Stimulated activated naive CD4-positive, alpha-beta T cell (primary cell): Measurements from ENCODE around the gene HPS4.
"Not testable (repeated sequence)": the region's sequence is repeated elsewhere in the genome, so short reads cannot be mapped to it uniquely, and the experiment has no call there.

Source experiments
- DNase-seq, 6 experiments: peaks; one replicate each; lab custom pipeline; 2025; lab: John Stamatoyannopoulos, UW

The HPS4 gene

DNA sequence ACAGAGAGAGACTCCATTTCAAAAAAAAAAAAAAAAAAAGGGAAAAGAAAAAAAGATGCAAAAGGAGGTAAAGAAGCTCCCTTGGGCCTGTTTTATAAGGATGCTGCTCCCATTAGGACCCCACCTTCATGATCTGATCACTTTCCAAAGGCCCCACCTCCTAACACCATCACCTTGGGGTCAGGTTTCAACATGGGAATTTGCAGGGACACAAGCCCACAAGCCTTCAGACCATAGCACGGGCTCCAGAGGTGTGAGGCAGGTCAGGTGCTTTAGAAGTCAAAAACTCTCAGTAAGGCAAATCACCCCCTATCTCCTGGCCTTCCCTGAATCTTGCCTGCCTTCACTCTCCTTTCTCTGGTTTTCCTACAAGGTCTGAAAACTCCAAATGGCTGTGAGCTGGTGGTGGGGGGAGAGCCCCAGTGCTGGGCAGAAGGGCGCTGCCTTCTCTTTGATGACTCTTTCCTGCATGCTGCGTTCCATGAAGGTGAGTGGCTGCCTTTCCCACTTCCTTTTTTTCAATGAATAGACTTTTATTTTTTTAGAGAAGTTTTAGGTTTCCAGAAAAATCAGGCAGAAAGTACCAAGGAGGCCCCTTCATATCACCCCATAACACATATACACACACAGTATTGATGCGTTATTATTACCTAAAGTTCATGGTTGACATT is 41.4 kb downstream of the HPS4 start:
- DNase-seq: no peak

DNA sequence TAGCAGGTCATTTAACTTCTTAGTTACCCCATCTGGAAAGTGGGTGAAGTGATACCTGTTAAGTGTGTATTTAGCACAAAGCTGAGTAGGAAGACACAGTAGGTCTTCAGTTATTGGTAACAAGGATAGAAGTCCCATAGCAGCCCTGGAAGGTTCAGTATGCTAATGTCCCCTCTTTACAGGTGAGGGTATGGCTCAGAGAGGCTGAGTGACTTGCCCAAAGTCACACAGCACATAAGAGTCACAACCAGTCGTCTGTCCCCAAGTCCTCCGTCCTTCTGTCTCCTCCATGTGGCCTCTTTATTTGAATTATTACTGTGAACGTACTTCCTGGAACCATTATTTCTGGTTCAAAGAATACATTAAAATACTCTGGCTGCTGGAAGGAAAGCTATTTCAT is 44.0 kb downstream of the HPS4 start:
- no peak for DNase-seq

DNA sequence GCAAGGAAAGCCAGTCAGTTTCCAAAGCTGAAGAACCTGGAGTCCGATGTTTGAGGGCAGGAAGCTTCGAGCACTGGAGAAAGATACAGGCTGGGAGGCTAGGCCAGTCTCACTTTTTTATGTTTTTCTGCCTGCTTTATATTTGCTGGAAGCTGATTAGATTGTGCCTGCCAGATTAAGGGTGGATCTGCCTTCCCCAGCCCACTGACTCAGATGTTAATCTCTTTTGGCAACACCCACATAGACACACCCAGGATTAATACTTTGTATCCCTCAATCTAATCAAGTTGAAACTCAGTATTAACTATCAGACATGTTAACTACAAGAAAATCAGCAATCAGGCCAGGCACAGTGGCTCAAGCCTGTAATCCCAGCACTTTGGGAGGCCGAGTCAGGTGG is 44.8 kb downstream of the HPS4 start:
- DNase-seq: not testable (repeated sequence)

DNA sequence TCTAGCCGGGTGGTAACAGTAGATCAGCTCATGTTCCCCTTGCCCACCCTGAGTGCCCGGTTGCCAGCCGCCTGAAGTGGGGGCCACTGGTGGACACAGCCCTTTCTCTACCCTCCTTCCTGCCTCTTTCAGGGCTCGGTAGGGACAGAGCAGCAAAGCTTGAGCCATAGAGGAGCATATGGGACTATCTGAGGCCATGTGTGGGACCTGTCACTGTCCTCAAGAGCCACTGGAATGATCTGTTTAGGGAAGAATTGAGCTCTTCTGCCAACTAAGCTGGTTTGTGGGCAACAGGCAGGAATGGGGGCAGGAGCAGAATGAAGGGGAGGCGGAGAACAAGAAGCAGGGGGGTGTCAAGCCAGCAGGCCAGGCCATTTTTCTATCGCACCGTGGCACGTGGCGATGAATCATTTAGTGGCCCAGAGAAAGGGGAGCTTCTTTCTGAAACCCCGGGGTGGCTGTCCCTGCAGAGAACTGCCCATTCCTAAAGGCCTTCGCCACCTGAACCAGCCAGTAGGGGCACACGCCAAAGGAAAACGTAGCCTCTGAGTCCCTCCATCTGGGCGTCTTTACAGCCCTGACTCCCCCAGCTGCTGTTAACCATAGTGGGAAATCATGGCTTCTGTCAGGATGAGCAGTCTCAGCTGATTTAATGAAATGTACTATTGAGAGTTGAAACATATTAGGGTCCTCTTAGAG is 45.7 kb downstream of the HPS4 start:
- DNase-seq: no peak

DNA sequence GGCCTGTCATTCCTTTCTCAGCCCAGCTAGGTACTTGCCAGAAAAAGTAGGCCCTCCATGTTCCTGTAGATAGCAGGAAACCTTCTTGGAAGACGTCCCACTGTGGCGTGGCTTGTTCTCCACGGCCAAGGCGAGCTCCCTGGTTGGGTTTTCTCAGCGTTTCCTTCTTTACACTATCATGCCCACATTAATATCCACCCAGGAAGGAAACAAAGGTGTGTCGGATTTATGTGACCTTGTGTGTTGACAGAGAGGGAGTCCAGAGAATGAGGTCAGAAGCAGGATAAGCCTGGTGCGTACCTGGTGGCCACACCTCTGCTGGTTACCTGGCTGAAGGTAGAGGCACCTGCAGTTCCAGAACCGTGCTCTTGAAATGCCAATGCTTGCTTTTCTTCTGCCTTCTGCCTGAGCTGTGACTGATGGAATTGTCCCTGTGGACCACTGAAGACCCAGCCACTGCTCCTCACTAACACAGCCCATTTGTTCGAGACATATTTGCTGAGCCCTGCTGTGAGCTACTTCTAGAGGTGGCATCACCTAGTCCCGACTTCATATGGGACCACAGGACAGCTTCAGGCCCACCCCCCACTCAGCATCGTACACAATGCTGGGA is 46.6 kb downstream of the HPS4 start:
- no peak for DNase-seq

DNA sequence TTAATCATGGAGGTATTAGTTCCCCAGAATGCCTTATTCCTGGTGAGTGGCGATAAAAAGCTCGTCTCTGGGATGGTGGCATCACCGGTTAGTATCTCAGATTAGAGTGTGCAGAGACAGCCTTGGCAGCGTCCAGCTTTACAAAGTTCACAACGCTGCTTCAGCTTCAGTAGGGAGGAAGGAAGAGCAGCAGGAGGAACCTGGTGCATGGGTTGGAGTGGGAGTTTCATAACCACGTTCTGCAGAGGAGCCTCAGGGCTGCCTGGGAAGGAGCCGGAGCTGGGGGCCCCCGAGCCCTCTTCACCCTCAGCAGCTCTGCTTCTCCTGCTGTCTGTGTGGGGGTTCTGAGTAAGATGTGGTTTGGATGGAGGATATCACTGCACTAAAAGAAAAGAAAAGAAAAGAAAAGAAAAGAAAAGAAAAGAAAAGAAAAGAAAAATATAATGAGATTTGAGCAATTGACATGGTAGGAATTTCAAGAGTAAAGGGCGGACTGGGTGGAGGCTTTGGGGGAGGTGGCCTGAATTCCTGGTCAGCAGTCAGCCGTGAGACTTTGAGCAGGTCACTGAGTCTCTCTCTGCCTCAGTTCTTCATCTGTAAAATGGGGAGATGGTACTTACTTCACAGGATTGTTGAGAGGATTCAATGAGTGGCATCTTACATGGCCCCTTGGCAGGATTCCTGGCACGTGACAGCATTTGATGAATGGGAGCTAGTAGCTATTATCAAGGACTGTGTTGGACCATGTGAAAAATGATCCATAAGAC is 48.1 kb downstream of the HPS4 start:
- no peak for DNase-seq

DNA sequence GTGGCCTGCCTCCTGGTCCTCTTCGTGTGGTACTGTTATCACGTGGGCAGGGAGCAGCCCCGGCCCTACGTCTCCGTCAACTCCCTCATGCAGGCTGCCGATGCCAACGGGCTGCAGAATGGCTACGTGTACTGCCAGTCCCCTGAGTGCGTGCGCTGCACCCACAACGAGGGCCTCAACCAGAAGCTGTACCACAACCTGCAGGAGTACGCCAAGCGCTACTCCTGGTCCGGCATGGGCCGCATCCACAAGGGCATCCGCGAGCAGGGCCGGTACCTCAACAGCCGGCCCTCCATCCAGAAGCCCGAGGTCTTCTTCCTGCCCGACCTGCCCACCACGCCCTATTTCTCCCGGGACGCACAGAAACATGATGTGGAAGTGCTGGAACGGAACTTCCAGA is 49.8 kb downstream of the HPS4 start:
- no peak for DNase-seq

DNA sequence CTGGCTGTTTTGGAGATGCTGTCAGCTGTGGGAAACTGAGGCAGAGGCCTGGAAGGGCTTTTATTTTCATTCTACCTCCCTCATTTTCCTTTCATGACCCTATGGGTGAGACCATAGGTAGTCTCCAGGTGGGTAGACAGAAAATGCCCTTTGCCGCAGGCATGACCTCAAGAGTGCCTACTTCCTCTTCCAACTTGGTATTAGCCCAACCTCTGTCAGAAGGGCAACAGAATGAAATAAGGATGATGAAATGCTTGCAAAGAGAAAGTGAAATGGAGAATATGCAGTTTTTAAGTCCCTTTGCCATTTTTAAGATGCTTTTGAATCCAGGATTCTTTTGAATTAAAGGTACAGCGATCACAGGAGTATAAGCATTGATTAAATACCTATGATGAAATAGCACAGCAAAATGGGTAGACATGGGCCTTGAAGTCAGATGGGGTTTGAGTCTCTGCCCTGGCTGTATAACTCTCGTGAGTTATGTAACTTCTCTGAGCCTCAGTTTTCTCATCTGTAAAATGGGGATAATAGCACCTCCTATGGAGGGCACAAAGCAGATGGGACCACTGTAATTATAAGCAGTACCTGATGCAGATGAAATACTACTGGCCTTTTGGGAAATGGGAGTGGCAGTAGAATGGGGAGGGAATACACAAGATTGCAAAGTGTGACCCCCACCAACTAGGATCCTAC is 50.8 kb downstream of the HPS4 start:
- DNase-seq: no peak

DNA sequence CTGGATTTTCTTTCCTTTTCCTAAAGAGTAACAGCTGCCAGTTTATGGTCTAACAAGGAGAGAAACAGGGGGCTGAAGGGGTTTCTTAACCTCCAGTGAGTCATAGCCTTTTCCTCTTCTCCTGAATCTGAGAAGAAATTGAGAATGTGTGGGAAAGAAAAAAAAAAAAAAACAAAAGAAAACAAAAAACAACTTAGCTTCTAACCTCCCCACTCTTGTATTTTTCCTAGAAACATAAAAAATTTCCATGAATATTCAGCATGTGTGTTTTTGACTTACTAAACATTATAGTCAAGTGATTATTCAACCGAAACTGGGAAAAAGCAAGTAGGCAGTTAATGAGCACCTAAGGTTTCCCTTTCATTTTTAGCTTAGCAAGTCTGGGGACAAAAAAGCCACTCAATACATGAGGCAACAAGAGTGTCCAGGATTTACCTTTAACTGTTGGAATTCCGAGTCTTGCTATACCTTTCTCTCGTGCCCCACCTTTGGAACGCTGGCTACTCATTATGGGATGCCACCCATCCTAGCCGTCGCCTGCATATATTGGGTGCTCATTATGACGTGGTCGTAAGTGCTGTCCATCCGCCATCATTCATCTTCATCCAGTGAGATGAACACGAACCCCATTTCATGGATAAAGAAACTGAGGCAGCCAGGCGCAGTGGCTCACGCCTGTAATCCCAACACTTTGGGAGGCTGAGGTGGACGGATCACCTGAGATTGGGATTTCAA is 52.2 kb downstream of the HPS4 start:
- DNase-seq: no peak

DNA sequence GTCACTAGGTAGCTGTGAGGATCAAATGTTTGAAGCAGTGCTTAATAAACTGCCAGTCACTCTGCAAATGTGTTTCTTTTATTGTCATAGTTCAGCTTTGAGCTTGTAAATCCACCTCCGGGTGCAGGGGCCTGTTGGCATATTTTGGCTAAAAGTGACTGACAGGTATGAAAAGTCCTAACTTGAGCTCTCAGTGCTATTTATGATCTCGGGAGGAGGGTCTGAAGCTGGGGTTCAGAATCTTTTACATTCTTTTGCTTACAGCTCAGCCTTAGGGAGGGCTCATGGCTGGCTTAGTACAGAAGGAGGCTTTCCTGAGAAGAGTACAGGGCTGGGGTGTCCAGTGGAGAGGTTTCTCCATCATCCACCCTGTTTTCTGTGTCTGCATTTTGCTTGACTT is 53.0 kb downstream of the HPS4 start:
- no peak for DNase-seq

DNA sequence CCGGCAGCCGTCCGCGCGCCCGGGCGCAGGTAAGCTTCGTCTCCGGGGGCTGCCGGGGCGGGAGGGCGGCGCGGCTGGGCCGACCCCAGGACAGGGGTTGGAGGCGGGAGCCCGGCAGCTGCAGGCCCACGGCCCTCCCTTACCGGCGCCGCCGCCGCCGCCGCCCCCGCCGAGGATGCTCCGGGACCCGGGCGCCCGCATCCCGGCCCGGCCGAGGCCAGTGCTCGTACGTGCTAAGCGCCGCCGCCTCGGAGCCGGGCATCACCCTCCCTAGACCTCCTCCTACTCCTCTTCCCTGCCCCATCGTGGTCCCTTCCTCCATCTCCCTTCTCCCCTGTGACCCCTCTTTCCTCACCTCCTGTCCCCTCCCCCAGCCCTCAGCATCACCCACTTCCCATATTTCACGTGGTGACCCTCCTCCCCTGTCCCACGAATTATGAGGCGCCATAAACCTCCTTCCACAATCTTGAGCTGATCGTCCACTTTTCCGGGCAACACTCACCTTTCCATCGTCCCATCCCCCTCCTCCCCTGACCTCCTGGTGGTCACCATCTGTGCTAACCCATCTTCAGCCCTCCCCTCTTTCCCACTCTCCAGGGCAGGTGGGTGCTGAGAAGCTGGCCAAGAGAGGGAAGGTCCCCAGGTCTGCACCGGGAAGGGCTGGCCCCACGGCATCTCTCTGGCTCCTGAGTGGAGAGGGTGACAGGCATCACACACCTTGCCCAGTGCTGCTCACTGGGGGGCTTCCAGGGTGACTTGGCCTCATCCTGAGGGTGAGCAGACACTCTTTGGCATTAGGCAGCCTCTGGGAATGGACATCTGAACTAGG is 53.9 kb downstream of the HPS4 start:
- peak in 1 of 6 experiments; percentile 23 for DNase-seq

DNA sequence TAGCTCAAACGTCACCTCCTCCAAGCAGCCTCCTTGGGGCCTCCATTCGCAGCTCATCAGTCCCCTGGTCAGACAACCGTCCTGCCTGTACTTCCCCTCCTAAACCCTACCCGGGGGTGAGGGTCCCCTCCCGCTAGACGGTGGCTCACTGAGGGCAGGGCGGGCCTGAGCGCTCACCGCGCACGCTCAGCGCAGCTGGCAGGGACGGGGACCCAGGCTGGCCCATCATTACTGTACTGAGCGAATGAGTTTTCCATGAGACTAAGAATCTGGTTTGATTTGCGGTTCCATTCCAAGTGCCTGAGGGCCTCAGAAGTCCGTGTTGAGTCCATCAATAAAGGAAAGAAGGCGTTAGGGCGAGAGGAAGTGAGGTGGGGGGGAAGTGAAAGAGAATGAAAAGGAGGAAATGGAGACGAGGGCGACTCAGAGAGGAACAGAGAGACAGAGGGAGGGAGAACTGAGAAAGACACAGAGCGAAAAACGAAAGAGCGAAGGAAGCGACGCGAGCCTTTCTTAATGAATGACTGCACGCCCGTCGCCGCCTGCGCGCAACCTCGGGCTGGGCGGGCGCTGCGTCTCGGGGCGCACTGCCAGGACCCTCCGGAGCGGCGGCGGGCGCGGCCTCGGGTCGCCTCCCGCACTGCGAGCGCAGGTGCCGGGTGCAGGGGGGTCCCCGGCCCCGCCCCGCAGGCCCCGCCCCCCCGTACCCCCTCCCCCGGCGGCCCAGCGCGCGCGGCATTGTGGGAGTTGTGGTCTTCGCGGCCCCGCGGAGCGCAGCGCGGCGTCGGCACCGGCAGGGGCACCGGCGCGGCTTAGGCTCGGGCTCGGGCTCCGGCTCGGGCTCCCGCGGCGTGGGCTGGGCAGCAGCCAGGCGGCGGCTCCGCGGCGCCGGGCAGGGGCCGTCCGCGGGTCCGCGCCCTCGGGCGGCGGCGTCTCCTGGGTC is 54.8 kb downstream of the HPS4 start, which contains the start of gene ASPHD2:
Gene ASPHD2 (plus strand): TSS at position 746 of the 943 bp plus-strand sequence. CDS start 4,356 bp downstream, outside the sequence.
- peak; percentile 77 to 87 (median 82) for DNase-seq

DNA sequence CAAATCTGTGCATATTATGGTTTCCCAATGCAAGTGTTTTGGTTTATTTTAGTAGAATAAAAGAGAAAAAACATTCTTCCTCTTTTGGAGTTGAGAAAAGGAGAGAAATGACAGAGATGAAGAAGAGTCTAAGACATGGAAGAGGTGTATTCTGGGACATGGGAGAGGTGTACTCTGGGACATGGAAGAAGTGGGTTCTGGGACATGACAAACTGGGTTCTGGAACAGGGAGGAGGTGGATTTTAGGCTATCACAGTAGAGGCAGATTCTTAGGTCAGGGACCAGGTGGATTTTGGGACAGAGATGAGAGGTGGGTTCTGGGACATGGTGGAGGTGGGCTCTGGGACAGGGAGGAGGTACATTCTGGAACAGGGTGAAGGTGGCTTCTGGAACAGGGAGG is 56.7 kb downstream of the HPS4 start:
- no peak for DNase-seq

DNA sequence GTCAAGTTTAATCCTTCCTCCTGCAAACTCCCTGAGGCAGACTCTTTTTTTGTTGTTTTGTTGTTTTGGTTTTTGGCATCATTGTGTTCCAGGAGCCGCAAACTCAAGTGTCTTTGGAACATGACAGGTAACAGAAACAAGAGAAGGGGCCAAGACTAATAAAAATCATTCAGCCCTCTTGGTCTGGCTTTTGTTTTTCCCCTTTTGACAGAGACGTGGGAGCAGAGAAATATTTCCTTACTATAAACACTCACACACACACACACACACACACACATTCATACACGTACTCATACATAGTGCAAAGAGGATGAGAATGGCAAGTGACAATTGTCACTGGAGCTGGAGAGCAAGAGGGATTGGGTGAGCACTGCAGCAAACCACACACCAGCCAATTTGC is 65.0 kb downstream of the HPS4 start:
- no peak for DNase-seq

DNA sequence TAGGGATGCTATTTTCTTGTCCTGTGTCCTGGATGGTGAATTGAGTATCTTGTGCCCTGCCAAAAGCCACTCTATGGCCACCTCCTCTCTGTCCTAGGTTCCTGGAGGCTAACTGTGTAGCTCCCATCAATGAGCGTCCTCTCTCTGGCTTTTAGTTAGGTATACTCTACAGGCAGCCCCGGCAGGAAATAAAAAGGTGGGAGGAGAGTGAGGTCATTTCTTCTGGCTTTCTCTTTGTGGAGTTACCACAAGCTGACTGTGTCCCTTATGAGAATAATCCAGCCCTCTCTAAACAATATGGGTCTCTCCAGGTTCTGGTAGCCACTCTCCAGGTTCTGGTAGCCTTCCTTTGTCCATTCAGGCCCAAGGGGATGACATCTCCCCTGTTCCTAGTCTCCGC is 66.2 kb downstream of the HPS4 start:
- DNase-seq: no peak

DNA sequence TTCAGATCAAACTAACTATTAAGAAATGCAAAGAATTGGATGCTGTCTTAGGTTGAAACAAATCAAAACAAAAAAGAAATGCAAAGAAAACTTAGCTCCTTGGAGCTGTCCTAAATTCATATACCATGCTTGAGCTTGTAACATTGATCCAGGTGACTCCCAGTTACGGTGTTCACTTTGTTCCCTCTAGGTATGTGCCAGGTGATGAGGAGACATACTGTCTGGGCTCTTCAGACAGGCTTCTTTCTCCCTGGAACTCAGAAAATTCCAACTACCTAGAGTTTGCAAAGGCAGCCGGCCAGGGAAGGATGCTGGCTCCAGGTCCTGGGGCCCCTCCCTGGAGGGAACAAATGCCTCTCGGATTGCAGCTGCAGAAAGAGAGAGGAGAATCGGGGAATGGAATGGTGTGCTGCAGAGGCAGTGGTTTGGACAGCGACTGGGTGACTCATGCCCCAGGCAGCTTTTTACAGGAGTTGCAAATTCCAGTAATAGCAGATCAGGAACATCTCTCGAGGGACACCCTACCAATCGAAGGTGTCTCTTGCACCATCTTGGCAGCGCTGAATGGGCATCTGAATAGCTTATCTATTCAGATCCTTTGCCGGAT is 66.8 kb downstream of the HPS4 start:
- no peak for DNase-seq

DNA sequence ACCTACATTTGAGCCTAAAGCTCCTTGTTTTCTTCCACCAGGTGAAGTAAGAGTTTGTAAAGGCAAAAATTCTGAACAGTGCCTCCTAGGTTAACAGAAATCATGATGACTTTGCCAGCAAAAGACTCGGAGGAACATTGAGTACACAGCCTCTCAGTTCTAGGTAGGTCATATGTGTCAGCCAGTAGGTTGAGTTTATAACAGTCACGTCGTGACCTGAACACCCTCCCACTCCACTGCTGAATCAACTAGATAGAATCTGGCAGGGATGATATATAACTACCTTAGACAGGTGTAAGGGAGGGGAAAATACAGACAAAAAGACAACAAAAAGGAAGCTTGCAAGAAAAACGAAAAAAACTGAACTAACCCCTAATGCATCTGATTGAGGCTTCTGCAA is 67.3 kb downstream of the HPS4 start:
- DNase-seq: no peak

DNA sequence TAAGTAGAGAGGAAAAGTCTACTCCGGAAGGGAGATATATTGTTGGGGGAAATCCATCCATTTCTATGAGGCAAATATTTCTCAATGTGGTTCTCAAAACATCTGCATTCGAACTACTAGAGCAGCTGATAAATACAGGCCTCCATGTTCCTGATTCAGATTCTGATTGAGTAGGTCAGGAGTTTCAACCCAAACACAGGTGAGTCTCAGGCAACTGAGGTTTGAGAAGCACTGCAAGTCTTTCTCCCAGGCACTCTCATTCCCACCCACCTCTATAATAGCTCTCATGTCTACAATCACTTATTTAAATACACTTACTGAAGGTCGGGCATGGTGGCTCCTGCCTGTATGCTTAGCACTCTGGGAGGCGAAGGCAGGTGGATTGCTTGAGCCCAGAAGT is 69.2 kb downstream of the HPS4 start:
- no peak for DNase-seq

DNA sequence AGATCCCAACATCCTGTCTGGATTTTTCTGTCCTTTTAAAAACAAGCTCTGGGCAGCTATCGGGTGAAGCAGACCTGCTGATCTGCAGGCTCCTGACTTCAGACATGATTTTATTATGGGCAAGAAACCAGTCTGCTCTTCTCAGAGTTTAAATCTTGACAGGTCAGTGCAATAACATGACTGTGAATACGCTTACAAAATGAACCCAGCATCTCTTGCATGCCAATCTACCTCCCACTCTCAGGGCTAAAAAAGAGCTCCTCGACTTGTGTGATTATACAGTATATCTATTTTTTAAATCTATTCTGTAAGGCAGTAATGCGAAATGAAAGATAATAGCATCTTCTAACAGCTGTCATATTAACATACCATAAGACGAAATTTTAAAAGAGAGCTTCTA is 73.2 kb downstream of the HPS4 start:
- DNase-seq: no peak
